Stimulated activated CD4-positive, alpha-beta T cell treated with anti-CD3 and anti-CD28 coated beads, Interleukin-12 subunit alpha, Interleukin-12 subunit beta, amount 100 ng/mL, for 24 hours (primary cell): ENCODE results near the gene CYTH1.

Experiments
- DNase-seq, 2 experiments: peaks; one replicate each; pipeline ENCODE4 v3.0.0-alpha.2; 2020; ENCODE audit warnings: low read depth in 2 of 2

The CYTH1 gene, protein sequence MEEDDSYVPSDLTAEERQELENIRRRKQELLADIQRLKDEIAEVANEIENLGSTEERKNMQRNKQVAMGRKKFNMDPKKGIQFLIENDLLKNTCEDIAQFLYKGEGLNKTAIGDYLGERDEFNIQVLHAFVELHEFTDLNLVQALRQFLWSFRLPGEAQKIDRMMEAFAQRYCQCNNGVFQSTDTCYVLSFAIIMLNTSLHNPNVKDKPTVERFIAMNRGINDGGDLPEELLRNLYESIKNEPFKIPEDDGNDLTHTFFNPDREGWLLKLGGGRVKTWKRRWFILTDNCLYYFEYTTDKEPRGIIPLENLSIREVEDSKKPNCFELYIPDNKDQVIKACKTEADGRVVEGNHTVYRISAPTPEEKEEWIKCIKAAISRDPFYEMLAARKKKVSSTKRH

DNA sequence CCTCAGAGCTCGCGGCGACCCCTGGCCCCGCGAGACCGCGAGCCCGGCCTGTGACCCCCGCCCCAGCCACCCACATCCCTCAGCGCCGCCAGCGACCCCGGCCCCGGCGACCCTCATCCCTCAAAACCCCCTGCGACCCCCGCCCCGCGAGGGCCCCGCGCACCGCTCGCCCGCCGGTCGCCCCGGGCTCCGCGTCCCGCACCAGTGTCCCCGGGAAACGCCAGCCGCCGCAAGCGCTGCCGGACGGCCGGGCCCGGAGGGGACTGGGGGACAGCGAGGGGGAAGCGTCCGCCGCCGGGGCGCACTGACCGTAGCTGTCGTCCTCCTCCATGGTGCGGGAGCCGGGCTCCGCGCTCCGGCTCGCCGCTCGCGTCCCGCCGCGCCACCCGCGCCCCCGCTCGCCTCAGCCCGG, at the start of gene CYTH1:
TSS of gene CYTH1 (minus strand) at position 381 of the 412 bp plus-strand sequence. CDS start at position 331, 50 bp downstream.
- DNase-seq, result no peak

DNA sequence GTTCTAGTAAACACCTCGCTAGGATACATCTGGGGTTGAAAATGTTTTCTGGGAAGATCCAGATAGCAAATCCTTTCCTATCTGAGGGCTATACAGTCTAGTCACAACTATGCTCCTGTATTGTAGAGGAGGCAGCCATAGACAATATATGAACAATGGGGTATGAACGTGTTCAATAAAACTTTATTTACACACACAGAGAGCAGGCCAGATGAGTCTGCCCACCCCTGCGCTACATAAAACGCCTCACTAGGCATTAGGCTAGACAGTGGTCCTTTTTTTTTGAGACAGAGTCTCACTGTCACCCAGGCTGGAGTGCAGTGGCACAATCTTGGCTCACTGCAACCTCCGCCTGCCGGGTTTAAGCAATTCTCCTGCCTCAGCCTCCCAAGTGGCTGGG, 47.4 kb upstream of the CYTH1 start:
- no peak for DNase-seq

DNA sequence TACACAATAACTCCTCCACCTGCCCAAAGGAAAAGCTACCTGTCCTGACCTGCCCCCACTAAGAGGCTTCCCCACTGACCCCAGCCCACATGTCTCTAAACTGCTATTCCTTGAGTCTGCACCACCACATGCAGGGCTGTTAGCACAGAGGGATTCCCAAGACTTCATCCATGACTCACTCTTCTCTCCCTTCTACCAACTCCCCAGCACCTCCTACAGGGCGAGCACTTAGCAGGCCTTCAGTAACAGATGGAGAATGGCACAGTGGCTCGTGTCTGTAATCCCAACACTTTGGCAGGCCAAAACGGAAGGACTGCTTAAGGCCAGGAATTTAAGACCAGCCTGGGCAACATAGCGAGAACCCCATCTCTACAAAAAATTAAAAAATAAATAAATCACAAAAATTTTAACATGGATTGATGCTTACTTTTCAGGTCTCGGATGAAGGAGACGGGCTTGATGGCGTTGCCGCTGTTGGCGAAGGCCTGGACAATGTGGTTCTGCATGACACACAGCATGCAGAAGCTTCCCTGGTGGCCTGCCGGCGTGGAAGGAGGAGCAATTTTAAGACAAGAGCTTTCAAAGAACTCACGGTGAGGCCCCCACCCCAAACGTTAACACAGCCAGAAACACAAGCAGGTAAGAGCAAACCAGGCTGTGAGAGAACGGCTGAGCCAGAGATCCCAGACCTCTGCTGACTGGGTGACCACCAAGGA, 46.6 kb upstream of the CYTH1 start:
- DNase-seq, result no peak

DNA sequence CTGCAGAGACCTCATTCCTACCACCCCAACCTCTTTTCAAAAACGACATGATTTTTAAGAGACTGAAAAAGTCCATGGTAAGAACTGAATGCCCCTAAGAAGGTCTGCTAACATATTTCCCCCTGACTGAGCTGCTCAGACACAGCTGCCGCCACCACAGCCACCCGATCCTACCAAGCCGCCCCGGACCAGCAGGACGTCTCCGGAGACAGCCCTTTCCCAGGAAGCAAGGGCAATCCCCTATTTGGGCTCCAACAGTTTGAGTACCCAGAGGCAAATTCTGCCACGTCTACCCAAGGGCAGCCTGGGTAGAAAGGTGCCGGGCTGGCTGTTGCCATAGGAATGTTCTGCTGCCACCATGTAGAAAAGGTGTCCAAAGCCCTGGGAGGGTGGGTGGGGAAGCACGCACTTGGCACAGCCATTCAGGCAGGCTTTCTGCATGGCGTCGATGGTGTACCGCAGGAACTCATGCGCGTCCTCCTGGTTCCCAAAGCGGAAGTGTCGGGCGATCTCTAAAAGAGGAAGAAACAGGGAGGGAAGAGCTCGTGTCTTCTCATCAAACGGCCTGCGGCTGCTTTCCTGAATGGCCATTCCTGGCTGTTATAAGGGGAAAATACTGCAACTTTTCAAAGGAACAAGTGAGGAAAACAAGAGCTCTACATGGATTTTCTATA, 44.9 kb upstream of the CYTH1 start:
- no peak for DNase-seq

DNA sequence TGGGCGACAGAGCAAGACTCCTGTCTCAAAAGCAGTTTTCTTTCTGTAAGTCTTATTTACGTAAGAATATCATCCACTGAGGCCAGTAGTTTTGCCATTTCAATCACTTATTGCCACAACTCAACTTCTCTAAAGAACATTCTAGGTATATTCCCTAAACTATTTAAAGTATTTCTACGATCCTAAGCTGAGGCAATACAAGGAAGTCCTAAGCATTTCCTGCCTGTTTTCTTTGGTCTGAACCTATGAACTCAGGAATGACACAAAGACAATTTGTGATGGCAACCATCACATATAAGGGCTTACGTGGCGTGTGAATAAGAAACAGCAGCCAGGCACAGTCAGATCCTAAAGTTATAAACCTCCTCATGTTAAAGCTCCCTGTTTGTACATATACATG, 44.3 kb upstream of the CYTH1 start:
- no peak for DNase-seq

DNA sequence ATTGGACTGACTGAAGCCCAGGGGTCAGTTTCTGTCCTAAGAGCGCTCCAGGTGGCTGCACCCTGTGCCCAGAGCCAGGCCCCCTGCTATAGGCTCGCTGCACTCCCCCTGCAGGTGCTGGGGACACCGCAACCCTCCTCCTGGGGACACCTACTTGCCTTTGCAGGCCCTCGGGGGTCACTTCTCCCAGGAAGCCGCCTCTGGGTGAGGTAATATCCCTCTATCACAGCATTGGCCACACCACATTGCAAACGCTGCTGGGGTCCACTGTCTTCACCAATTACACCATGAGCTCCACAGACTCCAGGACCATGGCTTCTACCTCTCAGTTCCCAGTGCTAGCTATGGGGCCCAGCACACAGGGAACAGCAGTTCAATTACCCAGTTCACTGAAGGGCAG, 43.6 kb upstream of the CYTH1 start:
- DNase-seq, result no peak

DNA sequence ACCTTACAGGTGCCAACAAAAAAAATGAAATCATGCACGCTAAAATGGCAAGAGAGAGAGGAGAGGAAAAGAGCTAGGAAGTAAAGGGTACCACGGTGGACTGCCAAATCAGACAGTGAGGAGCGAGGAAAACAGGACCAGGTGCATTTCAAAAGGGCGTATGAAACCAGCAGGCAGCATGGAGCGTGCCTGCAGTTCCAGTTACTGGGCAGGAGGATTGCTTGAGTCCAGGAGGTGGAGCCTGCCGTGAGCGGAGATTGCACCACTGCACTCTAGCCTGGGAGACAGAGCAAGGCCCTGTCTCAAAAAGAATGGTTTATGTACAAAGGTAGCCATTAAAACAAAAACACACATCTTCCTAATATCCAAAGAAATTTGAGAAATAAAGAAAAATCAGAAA, 42.2 kb upstream of the CYTH1 start:
- no peak for DNase-seq

DNA sequence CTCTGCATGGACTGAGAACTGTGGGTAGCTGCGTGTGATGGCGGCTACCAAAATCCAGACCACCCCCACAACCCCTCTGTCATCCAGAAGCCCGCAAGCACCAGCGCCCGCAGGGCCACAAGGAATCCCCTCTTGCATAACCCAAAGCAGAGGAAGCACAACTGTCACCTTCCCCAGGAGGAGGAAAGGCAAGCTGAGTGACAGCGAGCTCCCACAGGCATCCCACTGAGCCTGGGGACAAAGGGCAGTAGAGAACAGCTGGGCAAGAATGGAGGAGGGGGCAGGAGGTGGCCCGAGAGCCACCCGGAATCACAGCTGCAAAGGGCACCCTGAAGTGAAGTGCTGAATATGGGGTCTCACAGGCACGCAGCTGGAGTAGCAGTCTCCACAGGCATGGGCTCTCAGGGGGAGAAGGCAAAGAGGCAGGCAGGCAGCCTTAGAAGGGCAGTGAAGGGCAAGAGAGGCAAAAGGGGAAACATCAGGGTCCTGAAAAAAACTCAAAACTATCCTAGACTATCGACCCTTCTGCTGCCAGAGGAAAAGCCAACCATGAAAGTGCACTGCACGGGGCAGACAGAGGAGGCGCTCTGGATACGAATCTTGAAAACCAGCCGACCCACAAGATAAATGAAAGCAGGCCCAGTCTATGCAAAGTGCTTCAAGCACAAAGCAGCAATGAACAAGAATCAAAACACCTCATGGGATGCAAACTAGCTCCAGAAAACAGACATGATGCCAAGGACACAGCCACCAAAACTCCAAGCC, 41.4 kb upstream of the CYTH1 start:
- no peak for DNase-seq

DNA sequence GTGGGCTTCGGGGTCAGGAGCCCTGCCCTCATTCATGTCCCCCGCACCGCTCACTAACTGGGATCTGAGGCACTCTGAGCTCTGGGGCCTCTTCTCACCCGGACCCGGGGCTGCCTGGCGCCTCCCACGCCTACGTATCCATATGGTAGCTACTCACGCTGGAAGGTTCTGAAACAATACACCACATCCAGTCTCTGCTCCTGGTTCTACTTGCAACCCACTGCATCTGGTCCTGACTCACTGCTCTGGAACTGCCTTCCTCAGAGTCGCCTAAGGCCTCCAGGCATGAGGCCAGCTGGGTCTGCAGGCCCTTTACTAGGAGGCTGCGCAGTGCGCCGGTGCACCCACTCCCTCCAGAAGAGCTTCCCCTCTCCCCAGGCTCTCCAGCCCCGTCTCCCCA, 40.5 kb upstream of the CYTH1 start:
- DNase-seq, result no peak

DNA sequence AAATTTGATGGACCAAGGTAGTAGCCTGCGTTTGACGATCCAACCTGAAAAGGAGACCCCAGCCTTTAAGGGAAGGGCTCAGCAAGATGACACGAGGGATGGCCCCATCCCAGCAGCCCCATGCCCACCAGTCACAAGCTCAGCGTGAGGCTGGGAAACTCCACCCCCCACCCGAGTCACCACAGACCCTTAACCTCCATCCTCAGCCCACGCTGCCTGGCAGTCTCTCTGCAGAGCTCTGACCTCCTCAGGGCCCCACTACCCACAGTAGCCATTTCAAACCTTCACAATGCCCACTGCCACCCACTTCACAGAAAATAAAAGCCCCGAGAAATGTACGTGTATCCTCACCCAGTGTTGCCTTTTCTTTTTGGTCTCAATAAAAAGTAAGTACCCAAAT, 39.9 kb upstream of the CYTH1 start:
- no peak for DNase-seq

DNA sequence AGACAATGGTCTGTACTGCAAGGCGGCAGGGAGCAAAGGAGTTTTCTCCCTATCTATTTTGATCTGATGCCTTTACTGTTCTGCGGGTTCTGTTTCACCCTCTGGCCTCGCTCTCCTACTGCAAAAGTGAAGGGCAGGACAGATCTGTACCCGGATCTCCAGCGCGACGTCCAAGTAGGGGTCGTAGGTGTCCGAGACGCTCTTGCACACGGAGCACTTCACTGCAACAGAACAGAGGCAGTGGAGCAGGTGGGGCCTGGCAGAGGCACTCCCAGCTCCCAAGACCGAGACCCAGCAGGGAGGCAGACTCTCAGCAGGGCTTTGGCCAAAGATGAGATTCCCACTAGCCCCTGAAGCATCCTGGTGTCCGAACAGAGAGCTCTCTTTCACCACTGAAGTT, 38.8 kb upstream of the CYTH1 start:
- no peak for DNase-seq

DNA sequence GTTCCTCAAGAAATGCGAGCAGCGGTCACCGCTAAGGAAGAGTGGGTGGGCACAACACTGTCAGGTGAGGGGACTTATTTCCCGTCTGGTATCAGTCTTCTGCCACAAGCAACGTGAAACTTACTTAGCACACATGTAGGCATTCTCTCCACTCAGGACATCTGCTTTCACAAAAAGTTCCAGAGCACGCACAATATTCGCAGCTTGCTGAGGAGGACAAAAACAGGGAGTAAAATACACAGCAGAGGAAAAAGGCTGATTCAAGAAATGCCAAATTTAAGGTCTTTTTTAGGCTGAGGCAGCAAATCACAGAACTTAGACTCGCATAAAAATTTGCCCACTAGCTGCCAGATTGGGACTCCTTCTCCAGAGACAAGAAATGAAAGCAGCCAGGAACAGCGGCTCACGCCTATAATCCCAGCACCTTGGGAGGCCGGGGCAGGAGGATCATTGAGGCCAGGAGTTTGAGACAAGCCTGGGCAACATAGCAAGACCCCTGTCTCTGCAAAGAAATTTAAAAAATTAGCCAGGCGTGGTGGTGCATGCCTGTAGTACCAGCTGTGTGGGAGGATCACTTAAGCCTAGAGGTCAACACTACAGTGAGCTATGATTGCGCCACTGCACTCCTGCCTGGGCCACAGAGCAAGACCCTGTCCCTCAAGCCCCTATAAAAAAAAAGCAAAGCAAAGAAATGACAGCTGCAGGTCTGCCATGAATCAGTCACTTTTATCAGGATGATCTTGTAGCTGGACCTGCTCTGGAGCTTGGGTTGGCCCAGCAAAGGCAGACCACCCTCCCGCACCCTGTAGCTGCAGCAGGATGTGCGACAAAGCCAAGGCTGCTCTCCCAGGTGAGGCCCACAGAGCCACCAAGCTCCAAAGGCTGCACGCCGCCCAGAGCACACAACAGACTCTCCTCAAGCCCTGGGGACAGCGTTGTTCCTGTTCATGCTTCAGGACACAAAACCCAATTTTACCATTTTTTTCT, 38.0 kb upstream of the CYTH1 start:
- no peak for DNase-seq

DNA sequence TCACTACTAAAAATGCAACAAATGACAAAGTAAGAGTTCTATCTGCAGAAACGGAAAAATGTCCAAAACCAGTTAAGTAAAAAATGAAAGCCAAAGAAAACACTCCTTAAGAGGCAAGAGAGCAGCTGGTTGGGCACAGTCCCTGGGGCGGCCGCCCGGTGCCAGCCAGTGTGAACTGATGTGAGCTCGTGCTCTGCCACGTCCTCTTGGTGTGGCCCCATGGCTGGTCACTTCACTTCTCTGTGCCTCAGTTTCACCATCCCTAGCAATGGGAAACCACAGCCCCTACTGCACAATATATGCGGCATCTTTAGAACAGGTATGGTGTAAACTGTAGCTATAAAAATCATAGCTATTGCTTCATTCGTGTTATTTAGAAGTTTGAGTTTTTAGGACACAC, 37.3 kb upstream of the CYTH1 start:
- DNase-seq, result no peak

DNA sequence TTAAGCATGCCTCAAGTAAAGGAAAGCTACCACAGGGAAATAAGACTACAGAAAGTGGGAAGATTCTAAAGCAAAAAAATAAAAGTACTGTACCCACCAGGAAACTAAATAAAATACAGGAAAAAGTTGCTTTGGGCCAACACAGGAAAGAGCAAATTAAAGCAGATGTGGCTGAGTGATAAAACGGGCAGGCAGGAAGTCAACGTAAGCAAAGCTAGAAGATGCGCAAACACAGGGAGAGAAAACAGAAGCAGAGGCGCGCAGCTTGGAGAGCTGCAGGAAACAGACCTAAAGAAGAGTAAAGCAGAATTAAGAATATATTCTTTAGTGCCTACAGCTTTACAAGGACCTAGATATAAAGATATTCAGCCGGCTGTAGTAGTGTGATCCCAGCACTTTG, 36.9 kb upstream of the CYTH1 start:
- no peak for DNase-seq

DNA sequence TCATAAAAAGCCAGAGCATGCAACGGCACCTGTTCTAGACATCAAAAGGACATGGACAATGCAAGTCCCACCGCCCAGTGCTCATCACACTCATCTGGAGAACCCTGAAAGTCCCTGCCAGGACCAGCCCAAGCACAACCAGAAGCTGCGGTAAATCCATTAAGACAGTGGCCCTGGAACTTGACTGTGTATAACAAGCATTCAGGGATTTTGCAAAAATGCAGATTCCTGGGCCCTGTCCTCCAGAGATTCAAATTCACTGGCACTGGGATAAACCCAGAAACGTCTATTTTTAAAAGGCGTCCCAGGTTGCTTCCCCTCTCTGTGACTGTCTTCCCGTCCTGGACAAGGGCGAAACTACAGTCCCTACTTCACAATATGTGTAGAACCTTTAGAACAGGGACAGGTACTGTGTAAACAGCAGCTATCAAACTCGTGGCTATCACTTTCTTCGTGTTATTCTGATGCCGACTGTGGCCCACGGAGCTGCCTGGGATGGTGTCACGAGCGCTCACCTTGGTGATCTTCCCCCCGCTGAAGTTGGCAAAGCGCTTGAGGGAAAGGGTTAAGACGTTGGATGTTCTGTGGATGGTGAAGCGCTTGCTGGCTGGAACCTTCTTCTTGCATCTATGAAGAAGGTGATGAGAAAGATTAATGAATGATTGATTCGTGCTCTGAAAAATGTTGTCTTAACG, 36.2 kb upstream of the CYTH1 start:
- DNase-seq, result no peak

DNA sequence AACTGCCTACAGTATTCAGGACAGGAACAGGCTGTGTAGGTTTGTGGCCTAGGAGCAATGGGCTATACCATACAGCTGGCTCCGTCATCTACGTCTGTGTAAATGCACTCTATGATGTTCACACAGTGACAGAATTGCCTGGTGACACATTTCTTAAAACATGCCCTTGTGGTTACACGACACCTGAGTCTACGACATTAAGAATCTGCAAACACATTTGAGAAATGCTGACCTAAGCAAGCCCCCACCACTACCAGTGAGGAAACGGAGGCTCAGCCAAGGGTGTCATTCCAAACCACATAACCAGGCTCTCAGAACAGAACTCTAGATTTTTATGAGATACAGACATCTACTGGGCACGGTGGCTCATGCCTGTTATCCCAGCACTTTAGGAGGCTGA, 35.0 kb upstream of the CYTH1 start:
- no peak for DNase-seq

DNA sequence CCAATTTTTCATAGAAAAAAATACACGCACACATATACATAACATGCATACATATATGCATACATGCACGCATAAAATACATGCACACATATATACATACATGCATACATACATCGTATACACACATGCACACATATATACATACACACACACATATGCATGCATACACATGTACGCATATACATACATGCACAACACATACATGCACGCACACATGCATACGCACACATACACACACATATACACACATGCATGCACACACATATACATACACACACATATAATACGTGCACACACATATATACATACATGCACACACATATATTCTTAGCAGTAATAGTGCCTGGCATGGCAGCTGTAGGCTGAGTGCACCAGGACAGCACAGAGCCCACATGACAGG, 33.6 kb upstream of the CYTH1 start:
- no peak for DNase-seq

DNA sequence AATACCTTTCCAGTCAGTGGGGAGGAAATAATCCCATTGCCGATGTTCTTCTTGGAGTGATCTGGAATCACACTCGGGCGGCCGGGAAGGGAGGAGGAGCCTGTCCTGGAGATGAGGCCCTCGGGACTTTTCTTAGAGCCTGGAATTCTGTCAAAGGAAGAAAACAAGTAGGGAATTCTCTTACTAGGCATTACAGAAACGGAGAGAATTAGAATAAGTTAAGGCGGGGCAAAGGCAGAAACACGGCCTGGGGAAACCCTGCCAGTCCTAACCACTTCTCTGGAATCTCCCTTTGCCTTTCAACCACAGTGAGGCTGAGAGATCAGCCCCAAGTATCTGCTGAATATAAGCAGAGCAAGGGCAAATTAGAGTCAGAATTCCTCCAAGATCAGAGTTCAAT, 30.8 kb upstream of the CYTH1 start:
- DNase-seq, result no peak

DNA sequence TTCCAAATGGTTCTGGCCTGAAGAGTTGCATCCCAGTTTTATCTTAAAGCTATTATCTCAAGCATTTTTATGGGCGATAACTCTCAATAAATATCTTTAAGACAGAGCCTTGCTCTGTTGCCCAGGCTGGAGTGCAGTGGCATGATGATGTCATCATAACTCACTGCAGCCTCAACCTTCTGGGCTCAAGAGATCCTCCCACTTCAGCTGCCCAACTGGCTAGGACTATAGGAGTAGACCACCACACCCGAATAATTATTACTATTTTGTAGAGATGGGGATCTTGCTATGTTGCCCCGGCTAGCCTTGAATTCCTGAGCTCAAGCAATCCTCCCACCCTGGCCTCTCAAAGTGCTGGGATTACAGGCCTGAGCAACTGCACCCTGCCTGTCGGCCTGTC, 26.1 kb upstream of the CYTH1 start:
- DNase-seq, result no peak

DNA sequence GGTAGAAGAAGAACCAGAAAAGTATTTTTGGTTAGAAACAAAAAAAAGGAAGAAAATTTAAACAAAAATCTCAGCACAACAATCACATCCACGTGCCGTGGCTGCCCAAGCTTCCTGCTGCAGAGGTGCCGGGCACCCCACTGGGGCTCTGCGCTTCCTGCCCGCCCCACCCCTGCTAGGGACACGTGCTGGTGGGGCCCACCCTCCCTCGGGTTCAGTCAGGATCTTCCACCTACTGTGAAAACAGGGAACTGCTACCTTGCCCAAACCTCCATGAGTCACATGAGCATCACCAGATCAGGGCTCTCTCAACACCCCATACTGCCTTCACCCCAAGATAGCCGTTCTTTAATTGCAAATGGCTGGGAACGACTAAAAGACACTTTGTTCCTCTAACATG, 24.4 kb upstream of the CYTH1 start:
- no peak for DNase-seq
